ENCODE data around the gene ADORA2A. TPM values are rescaled to one million over a fixed set of nuclear protein-coding genes. Genes with fewer than 3 reads are reported as not detected.

ADORA2A gene
- total and polyA plus RNA-seq, 2 of the 13 experiments (the other 11 are each of a cell fraction or from before 2014, with no cell fraction given): 3.3 to 5.0 TPM

DNA sequence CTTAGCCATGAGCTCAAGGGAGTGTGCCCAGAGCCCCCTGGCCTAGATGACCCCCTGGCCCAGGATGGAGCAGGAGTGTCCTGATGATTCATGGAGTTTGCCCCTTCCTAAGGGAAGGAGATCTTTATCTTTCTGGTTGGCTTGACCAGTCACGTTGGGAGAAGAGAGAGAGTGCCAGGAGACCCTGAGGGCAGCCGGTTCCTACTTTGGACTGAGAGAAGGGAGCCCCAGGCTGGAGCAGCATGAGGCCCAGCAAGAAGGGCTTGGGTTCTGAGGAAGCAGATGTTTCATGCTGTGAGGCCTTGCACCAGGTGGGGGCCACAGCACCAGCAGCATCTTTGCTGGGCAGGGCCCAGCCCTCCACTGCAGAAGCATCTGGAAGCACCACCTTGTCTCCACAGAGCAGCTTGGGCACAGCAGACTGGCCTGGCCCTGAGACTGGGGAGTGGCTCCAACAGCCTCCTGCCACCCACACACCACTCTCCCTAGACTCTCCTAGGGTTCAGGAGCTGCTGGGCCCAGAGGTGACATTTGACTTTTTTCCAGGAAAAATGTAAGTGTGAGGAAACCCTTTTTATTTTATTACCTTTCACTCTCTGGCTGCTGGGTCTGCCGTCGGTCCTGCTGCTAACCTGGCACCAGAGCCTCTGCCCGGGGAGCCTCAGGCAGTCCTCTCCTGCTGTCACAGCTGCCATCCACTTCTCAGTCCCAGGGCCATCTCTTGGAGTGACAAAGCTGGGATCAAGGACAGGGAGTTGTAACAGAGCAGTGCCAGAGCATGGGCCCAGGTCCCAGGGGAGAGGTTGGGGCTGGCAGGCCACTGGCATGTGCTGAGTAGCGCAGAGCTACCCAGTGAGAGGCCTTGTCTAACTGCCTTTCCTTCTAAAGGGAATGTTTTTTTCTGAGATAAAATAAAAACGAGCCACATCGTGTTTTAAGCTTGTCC, 14.3 kb downstream of the ADORA2A start:
- Histone ChIP-seq H3K9me3 (ENCODE audit: low read length) (no peaks in the 10 kb centered on the region), H2AFZ (ENCODE audit: low read length) (no peak overlapping the region), H3K27ac (ENCODE audit: extremely low read length, insufficient read depth, low read length) (no peak overlapping the region), H3K4me1 (ENCODE audit: insufficient read depth, low read length) (peaks cover 20% of the 10 kb centered on the region), H3K9ac (ENCODE audit: insufficient read depth, low read depth, low read length) (no peak overlapping the region), H3K4me2 (ENCODE audit: low read depth, low read length) (no peak overlapping the region), H3K4me3 (replicated peaks in 1 of 3; ENCODE audit: insufficient read depth in 1 of 3, low read depth in 2 of 3, low read length in 3 of 3) (no peak overlapping the region), H3K27me3 (ENCODE audit: control insufficient read depth in 1 of 2, insufficient read depth in 2 of 2, low read length in 2 of 2) (no peaks in the 10 kb centered on the region; a peak in 1 of 5 replicates), H3K36me3 (replicated peaks in 1 of 2; ENCODE audit: control insufficient read depth in 1 of 2, insufficient read depth in 2 of 2, low read length in 2 of 2) (no peaks in the 10 kb centered on the region; a peak in 1 of 5 replicates), H4K20me1 (ENCODE audit: insufficient read depth, low read length) (no peaks in the 10 kb centered on the region), H3K79me2 (ENCODE audit: insufficient read depth, low read length) (no peaks in the 10 kb centered on the region)
- ATAC-seq: no peak
- FAIRE-seq: no peak
- no peak for DNase-seq (ENCODE audit: low spot score)
- WGBS (ENCODE audit: low lambda C conversion rate): 91% methylated on average over 8 of the region's 8 CpGs
- BruUV-seq (replicated peaks): no TSS peak
- POLR2A ChIA-PET: interaction anchor here (0.9 kb wide), 1 partner anchor 64 kb away, joined by 3 read pairs; no protein-coding TSS in a partner anchor
- in situ Hi-C loops (cut with HindIII; ENCODE audit: extremely low pct_ligation_motif_present, low pct_unique_long_range_greater_than_20kb): no loop called here
- CTCF ChIA-PET (ENCODE audit: low intra/inter-chr PET ratio, low total read pairs): no interaction called here
- intact Hi-C loops (cut with micrococcal nuclease; ENCODE audit: unreplicated experiment): no loop called here
- TF ChIP-seq, protein P1, sequence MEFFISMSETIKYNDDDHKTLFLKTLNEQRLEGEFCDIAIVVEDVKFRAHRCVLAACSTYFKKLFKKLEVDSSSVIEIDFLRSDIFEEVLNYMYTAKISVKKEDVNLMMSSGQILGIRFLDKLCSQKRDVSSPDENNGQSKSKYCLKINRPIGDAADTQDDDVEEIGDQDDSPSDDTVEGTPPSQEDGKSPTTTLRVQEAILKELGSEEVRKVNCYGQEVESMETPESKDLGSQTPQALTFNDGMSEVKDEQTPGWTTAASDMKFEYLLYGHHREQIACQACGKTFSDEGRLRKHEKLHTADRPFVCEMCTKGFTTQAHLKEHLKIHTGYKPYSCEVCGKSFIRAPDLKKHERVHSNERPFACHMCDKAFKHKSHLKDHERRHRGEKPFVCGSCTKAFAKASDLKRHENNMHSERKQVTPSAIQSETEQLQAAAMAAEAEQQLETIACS (CRISPR knock-in tag; IDR thresholded peaks at IDR 0.05): no peak
- TF ChIP-seq CREM (IDR thresholded peaks at IDR 0.05): no peak
- no peak for TF ChIP-seq CREM (CRISPR knock-in tag; IDR thresholded peaks at IDR 0.05)
- TF ChIP-seq ZNF670 (CRISPR knock-in tag; IDR thresholded peaks at IDR 0.05; ENCODE audit: borderline replicate concordance): no peak
- no peak for TF ChIP-seq KAT8 (CRISPR knock-in tag; IDR thresholded peaks at IDR 0.05)
- no peak for TF ChIP-seq NCOA5 (CRISPR knock-in tag; IDR thresholded peaks at IDR 0.05)
- TF ChIP-seq, protein P2, sequence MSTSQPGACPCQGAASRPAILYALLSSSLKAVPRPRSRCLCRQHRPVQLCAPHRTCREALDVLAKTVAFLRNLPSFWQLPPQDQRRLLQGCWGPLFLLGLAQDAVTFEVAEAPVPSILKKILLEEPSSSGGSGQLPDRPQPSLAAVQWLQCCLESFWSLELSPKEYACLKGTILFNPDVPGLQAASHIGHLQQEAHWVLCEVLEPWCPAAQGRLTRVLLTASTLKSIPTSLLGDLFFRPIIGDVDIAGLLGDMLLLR (CRISPR knock-in tag; IDR thresholded peaks at IDR 0.05): no peak
- no peak for TF ChIP-seq REL (CRISPR knock-in tag; conservative IDR thresholded peaks at IDR 0.05)
- no peak for TF ChIP-seq ZNF614 (CRISPR knock-in tag; IDR thresholded peaks at IDR 0.05; ENCODE audit: borderline replicate concordance)
- TF ChIP-seq, protein P3, sequence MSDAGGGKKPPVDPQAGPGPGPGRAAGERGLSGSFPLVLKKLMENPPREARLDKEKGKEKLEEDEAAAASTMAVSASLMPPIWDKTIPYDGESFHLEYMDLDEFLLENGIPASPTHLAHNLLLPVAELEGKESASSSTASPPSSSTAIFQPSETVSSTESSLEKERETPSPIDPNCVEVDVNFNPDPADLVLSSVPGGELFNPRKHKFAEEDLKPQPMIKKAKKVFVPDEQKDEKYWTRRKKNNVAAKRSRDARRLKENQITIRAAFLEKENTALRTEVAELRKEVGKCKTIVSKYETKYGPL (CRISPR knock-in tag; IDR thresholded peaks at IDR 0.05): no peak
- TF ChIP-seq MXI1 (IDR thresholded peaks at IDR 0.05; ENCODE audit: borderline replicate concordance, low read depth, low read length): no peak
- TF ChIP-seq POGZ (CRISPR knock-in tag; IDR thresholded peaks at IDR 0.05): no peak
- TF ChIP-seq, protein P4, sequence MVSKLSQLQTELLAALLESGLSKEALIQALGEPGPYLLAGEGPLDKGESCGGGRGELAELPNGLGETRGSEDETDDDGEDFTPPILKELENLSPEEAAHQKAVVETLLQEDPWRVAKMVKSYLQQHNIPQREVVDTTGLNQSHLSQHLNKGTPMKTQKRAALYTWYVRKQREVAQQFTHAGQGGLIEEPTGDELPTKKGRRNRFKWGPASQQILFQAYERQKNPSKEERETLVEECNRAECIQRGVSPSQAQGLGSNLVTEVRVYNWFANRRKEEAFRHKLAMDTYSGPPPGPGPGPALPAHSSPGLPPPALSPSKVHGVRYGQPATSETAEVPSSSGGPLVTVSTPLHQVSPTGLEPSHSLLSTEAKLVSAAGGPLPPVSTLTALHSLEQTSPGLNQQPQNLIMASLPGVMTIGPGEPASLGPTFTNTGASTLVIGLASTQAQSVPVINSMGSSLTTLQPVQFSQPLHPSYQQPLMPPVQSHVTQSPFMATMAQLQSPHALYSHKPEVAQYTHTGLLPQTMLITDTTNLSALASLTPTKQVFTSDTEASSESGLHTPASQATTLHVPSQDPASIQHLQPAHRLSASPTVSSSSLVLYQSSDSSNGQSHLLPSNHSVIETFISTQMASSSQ (IDR thresholded peaks at IDR 0.05; ENCODE audit: low read depth): no peak
- TF ChIP-seq, protein P4 (CRISPR knock-in tag; IDR thresholded peaks at IDR 0.05; ENCODE audit: borderline replicate concordance): no peak
- TF ChIP-seq ZC3H13 (CRISPR knock-in tag; IDR thresholded peaks at IDR 0.05): no peak
- TF ChIP-seq NAIF1 (CRISPR knock-in tag; IDR thresholded peaks at IDR 0.05; ENCODE audit: borderline replicate concordance): no peak
- TF ChIP-seq ZNF615 (CRISPR knock-in tag; IDR thresholded peaks at IDR 0.05; ENCODE audit: borderline replicate concordance): no peak

Measured in HepG2 (cell line).